A549 (cell line): Measurements from ENCODE around the gene KRT33A.

ENCODE experiments used
- CEBPB ChIP-seq, 2 experiments: fragments of >200 bp in 1 of 2; sonication (Bioruptor Twin) in 1 of 2; formaldehyde crosslinking in 1 of 2; IDR thresholded peaks; 2 replicates each; pipeline ENCODE4 v1.6.1; 2012 to 2016
- CTCF ChIP-seq: fragments of >200 bp; sonication (Bioruptor Twin); formaldehyde crosslinking; IDR thresholded peaks from 3 replicates; pipeline ENCODE4 v1.5.1; 2016
- E2F6 ChIP-seq: IDR thresholded peaks from 2 replicates; pipeline ENCODE4 v1.6.1; 2012; ENCODE audit warnings: low read depth, borderline replicate concordance
- EP300 ChIP-seq, 2 experiments: fragments of >200 bp; sonication (Bioruptor Twin); formaldehyde crosslinking; IDR thresholded peaks; 2 replicates in 1 of 2; 3 replicates in 1 of 2; pipeline ENCODE4 v1.6.1; 2016 to 2017
- FOSL2 ChIP-seq, 2 experiments: fragments of 450-650 bp in 1 of 2; fragments of >200 bp in 1 of 2; sonication (Bioruptor Twin) in 1 of 2; formaldehyde crosslinking; IDR thresholded peaks; 2 replicates each; pipeline versions ENCODE4 v1.5.0 to v1.6.1; 2016 to 2020; ENCODE audit warnings: mild to moderate bottlenecking in 1 of 2, moderate library complexity in 1 of 2
- HMGXB4 ChIP-seq: fragments of 250-450 bp; sonication (Bioruptor Pico); IDR thresholded peaks from 2 replicates; pipeline ENCODE4 v1.5.0; 2021; ENCODE audit warnings: mild to moderate bottlenecking, moderate library complexity, borderline replicate concordance
- JUNB ChIP-seq: fragments of >200 bp; sonication (Bioruptor Twin); formaldehyde crosslinking; IDR thresholded peaks from 2 replicates; pipeline ENCODE4 v1.6.1; 2016
- MAZ ChIP-seq: fragments of 150-350 bp; IDR thresholded peaks from 2 replicates; pipeline ENCODE4 v1.6.1; 2014; ENCODE audit warnings: antibody characterized with exemption, low read depth, low read length, borderline replicate concordance
- MYC ChIP-seq: IDR thresholded peaks from 2 replicates; pipeline ENCODE4 v1.6.1; 2012; ENCODE audit warnings: mild to moderate bottlenecking, inconsistent platforms, low read length, improper control_type of control experiment, borderline replicate concordance
- PBX3 ChIP-seq: IDR thresholded peaks from 2 replicates; pipeline ENCODE4 v1.6.1; 2012
- PHF8 ChIP-seq: fragments of 200-600 bp; sonication (generic); IDR thresholded peaks from 2 replicates; pipeline ENCODE4 v1.6.1; 2016; ENCODE audit warnings: low read depth, mild to moderate bottlenecking, antibody characterized with exemption, moderate library complexity, borderline replicate concordance
- POLR2A ChIP-seq: IDR thresholded peaks from 2 replicates; pipeline ENCODE4 v1.6.1; 2012; ENCODE audit warnings: mild to moderate bottlenecking, low read length
- SMC3 ChIP-seq: fragments of >200 bp; sonication (Bioruptor Twin); formaldehyde crosslinking; IDR thresholded peaks from 3 replicates; pipeline ENCODE4 v1.6.1; 2018; ENCODE audit warnings: inconsistent platforms

- TF ChIP-seq CTCF: no peak
- TF ChIP-seq EP300 (IDR thresholded peaks at IDR 0.05): no peak
- TF ChIP-seq MAZ: no peak
- no peak for TF ChIP-seq PHF8
- no peak for TF ChIP-seq E2F6
- TF ChIP-seq POLR2A: no peak
- no peak for TF ChIP-seq MYC
- no peak for TF ChIP-seq SMC3
- no peak for TF ChIP-seq HMGXB4 (CRISPR knock-in tag)
- TF ChIP-seq CEBPB (IDR thresholded peaks at IDR 0.05): no peak
- TF ChIP-seq FOSL2 (IDR thresholded peaks at IDR 0.05): no peak
- no peak for TF ChIP-seq FOSL2 (CRISPR knock-in tag; IDR thresholded peaks at IDR 0.05)
- no peak for TF ChIP-seq JUNB
- no peak for TF ChIP-seq PBX3
Observed at GRCh38 chr17:41315814-41316445, 34.7 kb downstream of the KRT33A start.
